ENCODE results near the gene TBC1D12.

GRCh38 chr10:94355841-94356240 is 46.5 kb upstream of the TBC1D12 start:
- TF ChIP-seq CTCF (conservative IDR thresholded peaks at IDR 0.05; ENCODE audit: low read depth, low read length), result no peak
- no peak for TF ChIP-seq EZH2 (IDR thresholded peaks at IDR 0.05; ENCODE audit: borderline replicate concordance, low read depth, low read length, poor library complexity, severe bottlenecking)

All from A673 (cell line).